WTC11 (cell line): Measurements from ENCODE around the gene TIMP2. TPM values are rescaled to one million over a fixed set of nuclear protein-coding genes. Genes with fewer than 3 reads are reported as not detected.

Source experiments
- ATAC-seq: fragments of 200-7000 bp; cut with Tn5 transposase; 2 replicates; pipeline ENCODE4 v1.10.0; 2021; ENCODE audit warnings: mild to moderate bottlenecking, moderate library complexity
- Bru-seq: library from RNA; stranded (reverse); fragments of 400-500 nt; gene quantifications from one replicate; lab custom pipeline; 2021; lab: Mats Ljungman, UMichigan
- CTCF ChIA-PET: fragments of 300-600 bp; sonication (Branson Sonifier 250); formaldehyde crosslinking; loops from one replicate; lab custom pipeline; 2021; ENCODE audit warnings: antibody characterized with exemption; lab: Charles Lee
- POLR2A ChIA-PET: fragments of 350-600 bp; sonication (Branson Sonifier 250); formaldehyde crosslinking; loops from one replicate; lab custom pipeline; 2021; ENCODE audit warnings: antibody characterized with exemption; lab: Charles Lee
- DNase-seq: peaks from one replicate; pipeline ENCODE4 v3.0.0; 2021; ENCODE audit warnings: low spot score
- H3K27ac Mint-ChIP-seq: 2 replicates; pipeline ENCODE4 v1.8.0; 2021; ENCODE audit warnings: mixed read lengths
- H3K27me3 Mint-ChIP-seq: 2 replicates; pipeline ENCODE4 v1.8.0; 2021; ENCODE audit warnings: low read depth, mild to moderate bottlenecking, moderate library complexity, mixed read lengths
- H3K36me3 Mint-ChIP-seq: 2 replicates; pipeline ENCODE4 v1.8.0; 2021; ENCODE audit warnings: mixed read lengths
- H3K4me1 Mint-ChIP-seq: 2 replicates; pipeline ENCODE4 v1.8.0; 2022; ENCODE audit warnings: mixed read lengths
- H3K4me3 Mint-ChIP-seq: 2 replicates; pipeline ENCODE4 v1.8.0; 2021; ENCODE audit warnings: mild to moderate bottlenecking, moderate library complexity, mixed read lengths
- H3K9me3 Mint-ChIP-seq: 2 replicates; pipeline ENCODE4 v1.8.0; 2021; ENCODE audit warnings: mixed read lengths
- ARID4B ChIP-seq: sonication (generic); formaldehyde crosslinking; IDR thresholded peaks from 2 replicates; pipeline ENCODE4 v1.8.0; 2023; ENCODE audit warnings: missing genetic modification reagents, mild to moderate bottlenecking, borderline replicate concordance
- E2F5 ChIP-seq: sonication (generic); formaldehyde crosslinking; IDR thresholded peaks from 2 replicates; pipeline ENCODE4 v1.8.1; 2022; ENCODE audit warnings: mild to moderate bottlenecking, moderate library complexity, missing genetic modification reagents
- GTF2I ChIP-seq: fragments of 250-450 bp; sonication (Bioruptor Pico); conservative IDR thresholded peaks from 2 replicates; pipeline ENCODE4 v1.4.0; 2021; ENCODE audit warnings: mild to moderate bottlenecking
- HMGA2 ChIP-seq: fragments of 250-450 bp; sonication (Bioruptor Pico); IDR thresholded peaks from 2 replicates; pipeline ENCODE4 v1.4.0; 2021; ENCODE audit warnings: mild to moderate bottlenecking, moderate library complexity
- IRF2 ChIP-seq: sonication (generic); formaldehyde crosslinking; IDR thresholded peaks from 2 replicates; pipeline ENCODE4 v1.8.0; 2022; ENCODE audit warnings: low read depth, missing genetic modification reagents, borderline replicate concordance
- JUN ChIP-seq: sonication (generic); formaldehyde crosslinking; IDR thresholded peaks from 2 replicates; pipeline ENCODE4 v1.8.0; 2023; ENCODE audit warnings: mild to moderate bottlenecking, missing genetic modification reagents
- PRRX2 ChIP-seq: fragments of 250-450 bp; sonication (Bioruptor Pico); IDR thresholded peaks from 2 replicates; pipeline ENCODE4 v1.8.0; 2021; ENCODE audit warnings: mild to moderate bottlenecking
- SP1 ChIP-seq: sonication (generic); formaldehyde crosslinking; conservative IDR thresholded peaks from 2 replicates; pipeline ENCODE4 v1.8.1; 2022; ENCODE audit warnings: missing genetic modification reagents
- ZNF219 ChIP-seq: sonication (generic); formaldehyde crosslinking; IDR thresholded peaks from 2 replicates; pipeline ENCODE4 v1.8.0; 2023; ENCODE audit warnings: missing genetic modification reagents, mild to moderate bottlenecking, borderline replicate concordance
- ZNF671 ChIP-seq: fragments of 250-450 bp; sonication (Bioruptor Pico); IDR thresholded peaks from 2 replicates; pipeline ENCODE4 v1.8.0; 2021; ENCODE audit warnings: mild to moderate bottlenecking
- long read RNA-seq, 3 experiments: library from RNA in 1 of 3; library from capped mRNA in 1 of 3; library from polyadenylated mRNA in 1 of 3; unstranded in 2 of 3; stranded (forward) in 1 of 3; transcript quantifications; one replicate each; pipeline ENCODE4 v2.0.0, GENCODE V29; 2021
- total RNA-seq: library from RNA; stranded (reverse); gene quantifications from 3 replicates; pipeline ENCODE4 v1.2.3, GENCODE V29; 2021
- TF ChIP-seq, protein P1 (sequence below): sonication (generic); formaldehyde crosslinking; IDR thresholded peaks from 2 replicates; pipeline ENCODE4 v1.8.0; 2022; ENCODE audit warnings: mild to moderate bottlenecking, missing genetic modification reagents
- TF ChIP-seq, protein P2 (sequence below): fragments of 250-450 bp; sonication (Bioruptor Pico); IDR thresholded peaks from 2 replicates; pipeline ENCODE4 v1.9.0; 2021; ENCODE audit warnings: mild to moderate bottlenecking

TIMP2 gene, protein sequence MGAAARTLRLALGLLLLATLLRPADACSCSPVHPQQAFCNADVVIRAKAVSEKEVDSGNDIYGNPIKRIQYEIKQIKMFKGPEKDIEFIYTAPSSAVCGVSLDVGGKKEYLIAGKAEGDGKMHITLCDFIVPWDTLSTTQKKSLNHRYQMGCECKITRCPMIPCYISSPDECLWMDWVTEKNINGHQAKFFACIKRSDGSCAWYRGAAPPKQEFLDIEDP
- 36.9 to 39.3 TPM (median 37.1 TPM) in 3 replicates for total RNA-seq
- Bru-seq, nascent RNA: percentile 60 among the genes with signal in this experiment
- long read RNA-seq, experiment 1, transcript TIMP2-201 (5 exons, 3,652 nt): major isoform, 13 of 24 reads
- long read RNA-seq, experiment 1, partial matches to known transcripts: 0 of 24 reads
- long read RNA-seq, experiment 1, other reads (novel, unspliced or antisense): 9 of 24 reads
- long read RNA-seq, experiment 2, transcript TIMP2-201 (5 exons, 3,652 nt): major isoform, 34 of 61 reads
- long read RNA-seq, experiment 2, partial matches to known transcripts: 2 of 61 reads
- long read RNA-seq, experiment 2, other reads (novel, unspliced or antisense): 24 of 61 reads
- long read RNA-seq, experiment 3: 0 reads

DNA sequence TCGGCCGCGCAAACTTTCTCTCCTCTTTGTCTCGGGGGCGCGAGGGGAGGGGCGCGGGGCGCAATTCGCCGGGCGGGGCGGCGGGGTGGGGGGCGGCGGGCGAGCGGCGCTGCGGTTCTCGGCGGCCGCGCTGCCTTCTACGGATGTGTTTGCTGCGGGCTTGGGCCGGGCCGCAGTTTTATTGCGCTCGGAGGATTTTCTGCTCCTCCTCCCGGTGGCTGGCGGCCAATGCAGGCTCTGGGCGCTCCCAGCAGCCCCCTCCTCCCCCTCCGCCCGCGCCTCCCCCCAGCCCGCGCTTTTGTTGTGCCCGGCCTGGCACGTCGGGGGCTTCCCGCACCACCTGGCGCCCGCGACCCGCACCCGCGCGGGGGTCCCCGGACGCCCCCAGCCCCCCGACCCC, at the start of gene TIMP2:
TIMP2 (minus strand) TSS at position 154 of the 400 bp plus-strand sequence. CDS start 299 bp downstream, outside the sequence.
- TF ChIP-seq JUN (CRISPR knock-in tag): no peak
- TF ChIP-seq, protein P1, sequence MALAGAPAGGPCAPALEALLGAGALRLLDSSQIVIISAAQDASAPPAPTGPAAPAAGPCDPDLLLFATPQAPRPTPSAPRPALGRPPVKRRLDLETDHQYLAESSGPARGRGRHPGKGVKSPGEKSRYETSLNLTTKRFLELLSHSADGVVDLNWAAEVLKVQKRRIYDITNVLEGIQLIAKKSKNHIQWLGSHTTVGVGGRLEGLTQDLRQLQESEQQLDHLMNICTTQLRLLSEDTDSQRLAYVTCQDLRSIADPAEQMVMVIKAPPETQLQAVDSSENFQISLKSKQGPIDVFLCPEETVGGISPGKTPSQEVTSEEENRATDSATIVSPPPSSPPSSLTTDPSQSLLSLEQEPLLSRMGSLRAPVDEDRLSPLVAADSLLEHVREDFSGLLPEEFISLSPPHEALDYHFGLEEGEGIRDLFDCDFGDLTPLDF: no peak
- no peak for TF ChIP-seq ARID4B (CRISPR knock-in tag)
- TF ChIP-seq ZNF219: no peak
- TF ChIP-seq, protein P2, sequence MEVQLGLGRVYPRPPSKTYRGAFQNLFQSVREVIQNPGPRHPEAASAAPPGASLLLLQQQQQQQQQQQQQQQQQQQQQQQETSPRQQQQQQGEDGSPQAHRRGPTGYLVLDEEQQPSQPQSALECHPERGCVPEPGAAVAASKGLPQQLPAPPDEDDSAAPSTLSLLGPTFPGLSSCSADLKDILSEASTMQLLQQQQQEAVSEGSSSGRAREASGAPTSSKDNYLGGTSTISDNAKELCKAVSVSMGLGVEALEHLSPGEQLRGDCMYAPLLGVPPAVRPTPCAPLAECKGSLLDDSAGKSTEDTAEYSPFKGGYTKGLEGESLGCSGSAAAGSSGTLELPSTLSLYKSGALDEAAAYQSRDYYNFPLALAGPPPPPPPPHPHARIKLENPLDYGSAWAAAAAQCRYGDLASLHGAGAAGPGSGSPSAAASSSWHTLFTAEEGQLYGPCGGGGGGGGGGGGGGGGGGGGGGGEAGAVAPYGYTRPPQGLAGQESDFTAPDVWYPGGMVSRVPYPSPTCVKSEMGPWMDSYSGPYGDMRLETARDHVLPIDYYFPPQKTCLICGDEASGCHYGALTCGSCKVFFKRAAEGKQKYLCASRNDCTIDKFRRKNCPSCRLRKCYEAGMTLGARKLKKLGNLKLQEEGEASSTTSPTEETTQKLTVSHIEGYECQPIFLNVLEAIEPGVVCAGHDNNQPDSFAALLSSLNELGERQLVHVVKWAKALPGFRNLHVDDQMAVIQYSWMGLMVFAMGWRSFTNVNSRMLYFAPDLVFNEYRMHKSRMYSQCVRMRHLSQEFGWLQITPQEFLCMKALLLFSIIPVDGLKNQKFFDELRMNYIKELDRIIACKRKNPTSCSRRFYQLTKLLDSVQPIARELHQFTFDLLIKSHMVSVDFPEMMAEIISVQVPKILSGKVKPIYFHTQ: no peak
- TF ChIP-seq PRRX2 (CRISPR knock-in tag): no peak
- TF ChIP-seq HMGA2 (CRISPR knock-in tag): no peak
- TF ChIP-seq IRF2 (CRISPR knock-in tag): no peak
- TF ChIP-seq GTF2I: no peak
- TF ChIP-seq SP1 (CRISPR knock-in tag): no peak
- TF ChIP-seq E2F5 (CRISPR knock-in tag): no peak
- TF ChIP-seq, all 79 proteins: peak for 0
- DNase-seq (peak; percentile 86), ATAC-seq (peak; percentile 82)
- H3K27ac Mint-ChIP-seq: no peak within 1 kb of the TSS
- no peaks in the 10 kb centered on the region for H3K9me3 Mint-ChIP-seq
- H3K4me3 Mint-ChIP-seq: peak within 1 kb of the TSS; percentile 73
- no peaks in the 10 kb centered on the region for H3K36me3 Mint-ChIP-seq
- ChIA-PET CTCF (interaction anchor here (0.9 to 1.3 kb wide), 2 partner anchors 59 to 73 kb away, joined by 3 read pairs; no protein-coding TSS in a partner anchor), POLR2A (no interaction called here)
- peaks cover 3% of the 10 kb centered on the region for H3K27me3 Mint-ChIP-seq
- H3K4me1 Mint-ChIP-seq: peaks cover 24% of the 10 kb centered on the region

GRCh38 chr17:78973792-78974520, 48.8 kb upstream of the TIMP2 start:
- no peaks in the 10 kb centered on the region; the same call in 1 of the 2 replicates for H3K27me3 Mint-ChIP-seq
- H3K27ac Mint-ChIP-seq: no peak overlapping the region
- peaks cover 4% of the 10 kb centered on the region; the same call in 1 of the 2 replicates for H3K36me3 Mint-ChIP-seq
- no peak overlapping the region for H3K4me3 Mint-ChIP-seq
- peaks cover 24% of the 10 kb centered on the region for H3K4me1 Mint-ChIP-seq
- DNase-seq (no peak), ATAC-seq (no peak)
- H3K9me3 Mint-ChIP-seq: no peaks in the 10 kb centered on the region
- CTCF ChIA-PET: interaction anchor here (1.0 to 8.3 kb wide), 7 partner anchors 13 to 130 kb away, joined by 3 to 95 read pairs (median 4); no protein-coding TSS in a partner anchor
- POLR2A ChIA-PET: interaction anchor here (0.7 kb wide), 1 partner anchor 50 kb away, joined by 3 read pairs; no protein-coding TSS in a partner anchor
- no peak for TF ChIP-seq ZNF671 (CRISPR knock-in tag)
- no peak for TF ChIP-seq ZNF219
